GM18868 (cell line): ENCODE measurements around the gene IFNA13.
A peak's percentile ranks its signal among the peaks of the same experiment; 100 is the strongest.

Experiments used
- ATAC-seq: cut with Tn5 transposase; IDR thresholded peaks from one replicate; pipeline ENCODE4 v1.9.1; 2021; ENCODE audit warnings: mild to moderate bottlenecking, moderate library complexity; ENCODE audit not compliant: unreplicated experiment

IFNA13 gene

DNA sequence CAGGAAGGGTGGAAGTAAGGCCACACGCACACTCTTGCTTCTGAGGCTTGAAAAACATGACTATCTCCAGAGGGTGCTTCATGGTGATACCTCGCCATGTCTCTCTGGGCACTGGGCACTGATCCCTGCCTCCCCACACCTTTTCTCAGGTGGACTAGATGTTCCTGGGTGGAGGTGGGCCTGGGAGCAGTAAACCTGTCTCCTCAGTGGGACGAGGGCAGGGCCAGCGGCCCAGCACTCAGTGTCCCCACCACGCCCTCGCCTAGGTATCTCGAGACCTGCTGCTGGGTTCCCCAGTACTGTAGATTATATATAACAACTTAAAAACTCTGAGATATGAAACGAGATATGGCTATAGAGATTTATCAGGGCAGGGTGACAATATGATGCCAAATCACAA, 5.6 kb downstream of the IFNA13 start:
- ATAC-seq, result no peak

DNA sequence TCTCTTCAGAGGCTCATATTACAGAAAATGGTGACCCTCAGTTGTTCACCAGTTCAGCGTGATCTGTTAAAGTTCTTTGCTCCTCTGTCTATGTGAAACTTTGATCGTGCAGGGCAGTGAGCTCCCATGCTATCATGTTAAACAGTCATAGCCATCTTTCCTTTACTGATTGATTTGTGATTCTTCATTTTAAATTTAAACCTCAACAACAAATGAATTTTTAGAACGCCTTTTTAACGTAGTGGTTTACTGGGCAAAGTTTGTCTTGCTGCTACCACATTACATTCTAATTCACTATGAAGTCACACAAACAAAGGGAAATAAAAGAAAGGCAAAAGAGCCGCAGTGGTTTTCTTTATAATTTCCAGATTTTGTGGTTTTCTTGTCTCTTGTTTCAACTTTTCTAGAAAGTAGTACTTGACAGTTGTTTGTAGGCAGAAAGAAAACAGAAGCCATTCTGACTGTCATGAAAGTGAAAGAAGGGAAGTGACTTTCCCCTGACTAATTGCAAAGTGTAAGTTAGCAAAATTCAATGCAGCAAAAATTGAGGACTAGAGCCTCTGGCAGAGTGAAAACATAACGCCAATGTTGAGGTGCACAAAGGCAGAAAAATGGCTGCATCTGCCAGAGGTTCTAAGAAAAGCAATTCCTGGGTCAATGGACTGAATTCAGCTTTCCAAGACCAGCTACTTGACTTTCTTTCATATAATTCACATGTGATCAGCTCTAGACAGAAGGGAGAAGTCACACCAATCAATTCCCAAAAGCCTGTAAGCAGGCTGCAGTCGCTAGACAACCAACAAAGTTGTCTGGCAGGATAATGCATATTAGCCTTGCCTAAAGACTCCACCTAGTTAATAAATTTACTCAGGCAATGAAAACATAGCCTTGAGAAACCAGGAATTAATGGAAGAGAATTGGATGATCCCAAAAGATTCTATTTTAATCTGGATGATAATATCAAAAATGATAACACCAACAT, 10.1 kb downstream of the IFNA13 start:
- ATAC-seq, result peak; percentile 96

DNA sequence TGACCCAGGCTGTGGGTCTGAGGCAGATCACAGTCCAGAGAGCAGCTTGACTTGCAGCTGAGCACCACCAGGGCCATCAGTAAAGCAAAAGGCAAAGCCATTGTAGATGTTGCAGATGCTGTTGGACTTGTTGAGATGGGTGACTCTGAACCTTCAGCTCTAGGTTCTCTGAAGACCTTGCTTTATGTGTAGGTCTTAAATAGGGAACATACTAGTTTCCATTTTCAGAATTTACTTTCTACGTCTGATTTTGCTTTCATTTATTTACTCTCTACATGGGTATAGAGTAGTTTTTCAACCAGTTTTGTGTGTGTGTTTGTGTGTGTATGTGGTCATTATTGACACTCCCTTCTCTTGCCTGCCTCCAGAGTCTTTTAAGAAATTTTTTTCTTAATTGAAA, 17.1 kb downstream of the IFNA13 start, which contains the start of gene IFNA6:
Gene IFNA6 (minus strand): TSS at position 101 of the 400 bp plus-strand sequence. CDS start 0 bp downstream, at position 101.
- ATAC-seq, result peak; percentile 48

DNA sequence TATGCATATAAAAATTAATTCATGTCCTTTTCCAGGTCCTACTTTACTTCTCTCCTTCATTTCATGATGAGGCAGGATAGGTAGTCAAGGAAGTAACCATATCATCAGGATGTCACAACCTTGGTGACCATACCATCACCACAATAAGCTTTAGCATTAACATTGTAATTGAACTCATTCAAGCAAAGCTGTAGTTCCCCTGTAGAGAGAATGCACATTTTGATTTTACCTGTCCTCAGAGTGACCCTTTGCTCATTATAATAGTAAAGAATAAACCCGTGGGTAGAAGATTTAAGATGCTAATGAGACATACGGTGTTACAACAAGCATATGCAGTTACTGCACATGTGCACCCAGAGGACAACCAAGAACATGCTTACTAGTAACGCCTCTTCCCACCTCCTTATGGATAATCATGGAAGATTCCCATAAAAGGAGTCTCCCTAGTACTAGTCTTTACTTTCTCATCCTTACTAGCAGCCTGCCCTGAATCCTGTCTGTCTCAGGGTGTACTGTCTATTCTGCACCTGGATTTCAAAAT, 19.4 kb downstream of the IFNA13 start:
- no peak for ATAC-seq

DNA sequence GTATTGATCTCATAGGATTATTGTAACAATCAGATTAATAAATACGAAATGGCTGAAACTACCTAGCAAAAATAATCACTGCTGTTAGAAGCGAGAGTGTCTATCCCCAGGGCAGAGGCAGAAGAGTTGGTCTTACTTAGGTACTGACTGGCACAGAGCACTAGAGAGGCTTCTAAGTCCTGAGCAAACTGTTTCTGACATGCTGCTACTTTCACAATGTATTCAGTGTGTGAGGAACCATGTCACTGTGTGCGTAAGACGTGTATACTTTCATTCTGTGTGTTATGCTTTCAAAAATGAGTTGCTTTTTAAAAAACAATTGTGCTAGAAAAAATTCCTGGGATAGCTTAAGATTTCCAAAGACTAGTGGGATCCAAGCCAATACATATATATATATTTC, 27.1 kb downstream of the IFNA13 start:
- peak; percentile 73 for ATAC-seq

DNA sequence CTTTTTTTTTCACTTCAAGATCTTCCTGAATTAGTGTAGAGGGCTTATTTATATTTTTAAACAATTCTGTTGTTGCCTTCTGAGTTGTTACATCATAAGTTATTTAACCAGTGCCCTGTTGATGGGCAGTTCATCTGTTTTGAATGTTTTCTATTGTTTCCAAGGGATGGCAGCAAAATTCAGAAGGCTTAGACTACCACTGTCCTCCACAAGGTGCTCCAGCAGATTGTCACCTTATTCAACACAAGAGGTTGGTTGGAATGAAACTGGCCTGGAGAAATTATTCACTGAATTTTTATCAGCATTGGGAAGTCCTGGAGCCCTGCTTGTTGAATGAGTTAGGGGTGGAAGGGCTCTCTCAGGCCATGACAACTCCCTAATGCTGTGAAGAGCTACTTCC, 31.4 kb downstream of the IFNA13 start:
- peak; percentile 17 for ATAC-seq

DNA sequence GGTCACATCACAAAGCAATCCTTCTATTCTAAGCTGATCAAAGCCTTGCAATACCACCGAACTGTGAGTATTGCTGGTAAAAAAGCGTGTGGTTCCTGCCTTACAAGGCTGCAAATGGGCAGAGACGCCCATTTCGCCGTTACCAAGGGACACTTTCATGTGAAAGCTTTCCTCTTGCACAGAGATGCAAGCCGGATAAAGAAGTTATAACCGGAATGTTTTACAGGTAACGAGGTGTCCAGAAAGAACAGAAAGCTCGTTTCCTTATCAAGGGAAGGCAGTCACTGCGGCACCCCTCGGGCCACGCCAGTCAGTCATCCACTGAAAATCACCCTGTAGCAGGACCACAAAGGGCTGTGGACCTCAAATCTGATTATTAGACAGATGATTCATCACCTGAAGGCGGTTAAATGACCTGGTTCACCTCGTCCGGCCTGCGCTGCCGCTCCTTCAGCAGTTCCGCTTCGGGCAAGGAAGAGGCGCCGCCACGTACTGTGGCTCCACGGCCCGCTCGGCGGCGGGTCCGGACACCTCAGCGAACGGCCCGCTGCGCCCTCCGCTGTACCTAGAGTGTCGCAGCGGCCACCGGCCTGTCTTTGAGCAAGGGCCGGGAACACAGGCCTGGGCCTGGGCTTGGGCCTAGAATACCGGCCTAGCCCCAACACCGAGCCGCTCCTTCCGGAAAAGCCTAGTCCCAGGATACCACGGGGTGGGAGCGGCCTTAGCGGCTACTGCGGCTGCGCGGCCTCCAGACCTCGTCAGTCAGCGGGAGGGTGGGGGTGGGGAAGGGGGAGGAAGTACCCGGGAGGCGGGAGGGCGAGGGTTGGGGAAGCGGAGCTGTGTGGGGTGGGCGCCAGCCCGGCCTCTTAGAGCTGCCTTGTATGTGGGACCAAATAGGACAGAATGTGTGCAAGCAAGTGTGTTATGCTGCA, 32.9 kb downstream of the IFNA13 start, which contains the start of gene KLHL9:
Gene KLHL9 (minus strand): TSS at position 704 of the 932 bp plus-strand sequence. CDS start 545 bp downstream, at position 159.
- peak; percentile 85 for ATAC-seq

DNA sequence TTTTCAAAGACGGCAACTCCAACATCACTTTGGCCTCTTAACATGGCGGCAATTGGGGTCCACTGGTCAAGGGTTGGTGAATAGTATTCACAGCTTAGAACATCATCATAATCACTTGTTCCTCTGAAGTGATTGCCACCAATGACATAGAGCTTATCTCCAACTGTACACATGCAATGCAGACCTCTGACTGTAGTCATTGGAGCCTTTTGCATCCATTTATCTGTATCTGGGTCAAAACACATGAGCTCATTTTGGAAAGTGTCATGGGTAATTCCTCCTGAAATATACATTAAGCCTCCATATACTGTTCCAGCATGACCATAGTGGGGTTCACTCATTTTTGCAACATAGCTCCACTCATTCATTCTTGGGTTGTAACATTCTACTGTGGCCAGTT, 34.6 kb downstream of the IFNA13 start:
- no peak for ATAC-seq

DNA sequence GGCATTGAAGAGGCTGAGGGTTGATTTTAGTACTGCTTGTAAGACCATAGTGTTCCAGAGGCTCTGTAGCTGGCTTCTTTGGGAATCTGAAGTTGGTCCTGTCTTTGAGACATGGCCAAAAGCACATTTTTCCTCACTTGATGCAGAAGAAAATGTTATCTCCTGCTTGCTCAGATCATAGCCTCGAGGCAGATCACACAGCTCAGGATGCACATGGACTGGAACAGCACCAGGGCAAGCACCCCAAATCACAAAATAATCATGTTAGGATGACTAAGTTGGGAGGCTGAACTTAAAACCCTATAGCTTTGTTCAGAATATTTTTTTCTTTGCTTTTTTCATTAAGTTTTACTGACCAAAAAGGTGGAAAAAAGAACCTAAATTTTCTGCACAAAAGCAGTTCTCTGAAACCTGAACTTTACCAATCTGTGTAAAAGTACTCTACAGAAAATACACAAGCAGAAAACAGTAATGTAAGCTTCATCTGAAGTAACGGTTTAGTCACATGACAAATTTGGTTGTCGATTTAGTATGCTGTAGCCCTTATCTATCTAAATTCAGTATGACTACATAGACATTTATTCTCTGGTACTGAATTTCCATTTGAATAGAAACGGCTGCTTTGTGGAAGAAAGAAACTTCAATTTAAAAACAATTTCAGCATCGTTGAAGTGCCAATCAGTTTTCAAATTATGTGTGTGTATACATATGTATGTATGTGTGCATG, 36.0 kb downstream of the IFNA13 start:
- no peak for ATAC-seq

DNA sequence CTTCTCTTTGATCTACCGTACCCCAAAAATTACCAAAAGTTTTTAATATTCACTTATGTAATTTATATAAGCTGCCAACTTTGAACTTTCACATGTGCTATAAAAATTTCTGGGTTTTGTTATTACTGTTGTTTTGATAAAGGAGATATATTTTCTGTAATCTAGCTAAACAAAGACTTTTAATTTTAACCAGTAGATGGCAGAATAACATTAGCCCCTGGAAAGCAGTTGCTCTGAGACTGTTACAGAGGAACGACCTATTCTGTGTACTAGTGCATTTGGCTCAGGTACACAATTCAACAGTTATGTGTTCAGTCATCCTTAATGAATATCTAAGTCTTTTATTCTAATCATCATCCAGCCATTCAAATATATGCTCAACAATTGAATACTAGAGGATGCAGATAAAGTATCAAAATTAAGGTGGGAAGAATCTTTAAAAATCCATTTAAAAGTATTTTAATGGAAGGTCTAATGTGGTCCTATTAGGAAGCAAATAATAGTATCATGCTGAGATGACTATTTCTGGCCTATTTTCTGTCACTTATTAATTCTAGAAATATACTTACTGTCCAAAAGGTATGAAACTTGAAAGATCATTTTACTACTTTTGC, 41.2 kb downstream of the IFNA13 start:
- peak; percentile 86 for ATAC-seq

DNA sequence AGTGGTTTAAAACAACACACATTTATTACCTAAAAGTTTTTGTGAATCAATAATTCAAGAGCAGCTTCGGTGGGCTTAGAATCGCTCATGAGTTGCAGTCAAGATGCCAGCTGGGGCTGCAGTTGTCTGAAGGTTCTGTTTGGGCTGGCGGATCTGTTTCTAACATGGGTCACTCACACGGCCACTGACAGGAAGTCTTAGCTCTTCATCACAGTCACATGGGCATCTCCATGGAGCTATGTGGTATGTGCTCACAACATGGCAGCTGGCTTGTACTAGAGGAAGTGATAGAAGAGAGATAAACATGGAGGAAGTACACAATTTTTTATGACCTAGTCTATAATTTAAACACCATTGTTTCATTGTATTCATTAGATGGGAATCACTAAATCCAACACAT, 43.8 kb downstream of the IFNA13 start:
- no peak for ATAC-seq

DNA sequence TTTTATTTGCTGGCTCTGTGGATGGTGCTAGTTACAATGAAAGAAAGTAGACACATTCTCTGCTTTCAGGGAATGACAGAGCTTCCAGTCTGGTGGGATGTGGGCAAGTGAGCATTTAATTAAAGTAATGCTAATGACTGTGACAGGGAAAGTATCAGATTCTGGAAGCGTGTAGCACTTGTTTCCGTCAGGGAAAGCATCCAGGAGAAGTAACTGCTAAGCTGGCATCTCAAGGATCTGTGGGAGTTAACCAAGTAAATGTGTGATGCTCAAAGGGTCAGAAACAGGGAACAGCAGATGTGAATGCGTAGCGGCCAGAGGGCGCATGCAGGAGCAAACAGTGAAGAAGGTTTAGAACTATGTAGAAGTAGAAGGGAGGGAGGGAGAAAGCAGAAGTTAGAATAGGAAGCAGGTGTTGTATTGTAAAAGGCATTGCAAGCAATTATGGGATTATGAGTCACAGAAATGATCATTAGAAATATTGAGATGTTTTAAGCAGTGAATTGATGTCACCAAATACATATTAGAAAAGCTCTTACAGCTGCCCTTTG, 44.9 kb downstream of the IFNA13 start:
- no peak for ATAC-seq

DNA sequence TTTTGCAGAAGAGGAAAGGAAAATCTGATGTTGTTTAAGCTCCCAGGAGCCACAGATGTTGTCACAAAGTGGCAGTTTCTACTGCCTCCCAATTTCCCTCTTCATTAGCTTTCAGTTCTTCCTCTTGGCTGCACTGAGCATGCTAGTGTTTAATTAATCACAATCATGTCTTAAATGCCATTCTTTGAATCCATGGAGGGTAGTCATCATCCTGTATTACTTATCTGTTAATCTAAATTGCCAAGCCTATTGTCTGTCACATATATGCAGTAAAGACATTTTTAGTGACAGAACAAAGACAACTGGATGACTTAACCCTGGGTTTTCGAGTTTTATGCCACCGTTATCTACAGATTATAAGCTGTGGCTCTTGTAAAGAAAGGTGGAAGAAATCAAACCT, 47.4 kb downstream of the IFNA13 start:
- no peak for ATAC-seq

DNA sequence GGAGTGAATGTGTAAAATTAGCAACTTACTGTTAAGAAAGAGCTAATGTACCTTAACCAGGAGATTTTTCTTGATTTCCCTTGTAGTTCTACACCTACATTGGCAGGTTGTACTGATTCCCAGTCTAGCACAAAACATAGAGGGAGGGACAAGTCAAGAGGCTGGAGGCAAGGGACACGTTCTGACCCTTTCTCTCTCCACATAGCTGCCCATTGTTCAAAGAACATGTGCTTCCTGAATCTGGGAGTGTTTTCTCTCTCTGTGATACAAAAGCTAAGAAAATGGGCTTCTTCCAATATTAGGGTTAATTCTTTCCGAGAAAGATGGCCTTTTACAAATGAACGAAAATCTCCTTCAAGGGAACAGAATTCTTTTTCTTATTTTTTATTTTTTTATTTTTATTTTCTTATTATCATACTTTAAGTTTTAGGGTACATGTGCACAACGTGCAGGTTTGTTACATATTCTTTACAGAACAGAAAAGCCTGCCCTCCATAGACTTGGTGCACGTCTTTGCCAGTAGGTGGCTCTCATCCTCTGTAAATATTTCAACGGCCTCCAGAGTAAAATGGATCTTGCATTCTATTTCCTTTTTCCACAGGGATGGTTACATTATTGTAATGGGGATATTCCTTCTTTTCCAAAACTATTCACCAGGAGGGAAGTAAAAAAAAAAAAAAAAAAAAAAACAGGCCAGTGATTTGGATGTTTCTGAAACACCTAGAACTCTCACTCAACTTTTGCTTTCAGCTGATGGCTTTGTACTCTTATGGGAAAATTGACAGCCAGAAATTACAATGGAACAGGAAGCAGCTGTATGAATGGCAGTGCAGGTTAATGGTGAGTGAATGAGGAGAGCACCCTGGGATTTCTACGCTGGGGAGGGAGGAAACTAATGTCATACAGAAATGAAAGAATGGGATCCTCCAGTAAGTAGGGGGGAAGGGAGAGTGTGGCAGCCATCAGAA, 49.6 kb downstream of the IFNA13 start:
- peak; percentile 80 for ATAC-seq
